ENCODE data around the gene WIPF2.

DNA sequence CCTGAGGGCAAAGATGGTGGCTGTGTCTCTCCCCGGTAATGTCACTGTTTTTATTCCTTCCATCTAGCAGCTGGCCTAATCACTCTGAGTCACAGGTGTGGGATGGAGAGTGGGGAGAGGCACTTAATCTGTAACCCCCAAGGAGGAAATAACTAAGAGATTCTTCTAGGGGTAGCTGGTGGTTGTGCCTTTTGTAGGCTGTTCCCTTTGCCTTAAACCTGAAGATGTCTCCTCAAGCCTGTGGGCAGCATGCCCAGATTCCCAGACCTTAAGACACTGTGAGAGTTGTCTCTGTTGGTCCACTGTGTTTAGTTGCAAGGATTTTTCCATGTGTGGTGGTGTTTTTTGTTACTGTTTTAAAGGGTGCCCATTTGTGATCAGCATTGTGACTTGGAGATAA is 47.4 kb upstream of the WIPF2 start:
- TF ChIP-seq YY1 (IDR thresholded peaks at IDR 0.05; ENCODE audit: insufficient read depth, insufficient read length) = no peak
- TF ChIP-seq ZNF274 (IDR thresholded peaks at IDR 0.05; ENCODE audit: low read depth, low read length) = no peak
- TF ChIP-seq SUZ12 (IDR thresholded peaks at IDR 0.05; ENCODE audit: extremely low read depth, insufficient read depth, insufficient read length) = no peak
